ENCODE measurements around the gene SNAP91.

DNA sequence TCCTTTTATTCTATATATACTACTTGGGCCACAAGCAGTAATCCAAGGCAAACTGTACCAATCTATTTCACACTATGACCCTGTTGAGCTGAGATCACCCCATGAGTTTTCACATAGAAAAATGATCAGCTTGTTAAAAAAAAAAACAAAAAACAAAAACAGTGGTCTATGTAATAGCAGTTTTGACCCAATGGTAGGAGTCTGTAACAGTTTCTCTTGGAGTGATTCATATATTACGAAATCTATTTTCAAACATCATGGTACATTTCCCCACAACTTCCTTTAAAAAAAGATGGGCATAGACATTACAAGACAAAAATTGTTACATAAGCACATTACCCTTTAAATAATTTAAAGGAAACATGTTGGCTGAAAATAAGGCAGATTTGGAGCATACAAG is 118.5 kb downstream of the SNAP91 start:
- no peak for TF ChIP-seq EP300 (IDR thresholded peaks at IDR 0.05)
- TF ChIP-seq CTCF (IDR thresholded peaks at IDR 0.05) = no peak
- TF ChIP-seq POLR2AphosphoS5 (IDR thresholded peaks at IDR 0.05) = no peak
- no peak for TF ChIP-seq POLR2A (IDR thresholded peaks at IDR 0.05)
